OCI-LY1 (cell line): Measurements from ENCODE around the gene HAT1.

ENCODE experiments used
- H2AFZ ChIP-seq: fragments of 200-600 bp; sonication (generic), shearing (Covaris generic); 2 replicates; pipeline ENCODE4 v1.6.0; 2014; ENCODE audit warnings: antibody characterized with exemption, mild to moderate bottlenecking, low read length
- H3F3A ChIP-seq: fragments of 200-600 bp; sonication (generic), shearing (Covaris generic); 2 replicates; pipeline ENCODE4 v1.6.0; 2014; ENCODE audit warnings: mild to moderate bottlenecking, antibody characterized with exemption, low read length, moderate library complexity; ENCODE audit not compliant: insufficient read depth
- H3K27ac ChIP-seq: fragments of 200-600 bp; sonication (generic); 2 replicates; pipeline ENCODE4 v1.5.1; 2014; ENCODE audit warnings: low read length, mixed run types, mild to moderate bottlenecking, low read depth; ENCODE audit not compliant: poor library complexity, severe bottlenecking
- H3K27me3 ChIP-seq: fragments of 200-600 bp; sonication (generic); 2 replicates; pipeline ENCODE4 v1.6.0; 2014; ENCODE audit warnings: antibody characterized with exemption, mild to moderate bottlenecking, low read length, moderate library complexity; ENCODE audit not compliant: insufficient read depth
- H3K36me3 ChIP-seq: fragments of 200-600 bp; sonication (generic); 2 replicates; pipeline ENCODE4 v1.6.1; 2014; ENCODE audit warnings: mild to moderate bottlenecking, antibody characterized with exemption, low read length, moderate library complexity, mixed read lengths; ENCODE audit not compliant: insufficient read depth
- H3K4me1 ChIP-seq: fragments of 200-600 bp; sonication (generic); 2 replicates; pipeline ENCODE4 v1.5.1; 2014; ENCODE audit warnings: mild to moderate bottlenecking, low read length, moderate library complexity; ENCODE audit not compliant: insufficient read depth, severe bottlenecking
- H3K4me2 ChIP-seq: fragments of 200-600 bp; sonication (generic), shearing (Covaris generic); 2 replicates; pipeline ENCODE4 v1.6.1; 2014; ENCODE audit warnings: low read length
- H3K4me3 ChIP-seq: fragments of 200-600 bp; sonication (generic); 2 replicates; pipeline ENCODE4 v1.5.1; 2014; ENCODE audit warnings: low read length, low read depth, mild to moderate bottlenecking, mixed read lengths; ENCODE audit not compliant: poor library complexity, severe bottlenecking
- H3K79me2 ChIP-seq: fragments of 200-600 bp; shearing (Covaris generic); 2 replicates; pipeline ENCODE4 v1.6.1; 2016; ENCODE audit warnings: mixed run types, low read length, mixed read lengths; ENCODE audit not compliant: insufficient read depth
- H3K9ac ChIP-seq: fragments of 200-600 bp; sonication (generic), shearing (Covaris generic); 2 replicates; pipeline ENCODE4 v1.6.1; 2014; ENCODE audit warnings: mild to moderate bottlenecking, low read length, mixed read lengths
- H3K9me2 ChIP-seq: fragments of 200-600 bp; sonication (generic), shearing (Covaris generic); 2 replicates; pipeline ENCODE4 v1.6.1; 2014; ENCODE audit warnings: low read depth, mild to moderate bottlenecking, low read length, mixed read lengths
- H3K9me3 ChIP-seq: fragments of 200-600 bp; shearing (Covaris generic); 2 replicates; pipeline ENCODE4 v1.6.1; 2014; ENCODE audit warnings: low read length, mixed read lengths
- H4K20me1 ChIP-seq: fragments of 200-600 bp; sonication (generic), shearing (Covaris generic); 2 replicates; pipeline ENCODE4 v1.6.0; 2016; ENCODE audit warnings: mild to moderate bottlenecking, low read length; ENCODE audit not compliant: insufficient read depth
- CTCF ChIP-seq: fragments of 200-600 bp; sonication (generic), shearing (Covaris generic); IDR thresholded peaks from 2 replicates; pipeline ENCODE4 v1.5.1; 2017; ENCODE audit warnings: mild to moderate bottlenecking, antibody characterized with exemption, low read length, moderate library complexity, mixed read lengths
- EZH2 ChIP-seq: fragments of 200-600 bp; sonication (generic), shearing (Covaris generic); IDR thresholded peaks from 2 replicates; pipeline ENCODE4 v1.8.0; 2017; ENCODE audit warnings: borderline replicate concordance, mixed run types, mild to moderate bottlenecking, antibody characterized with exemption, low read length, moderate library complexity, mixed read lengths

The HAT1 gene

GRCh38 chr2:171966235-171966634 lies 44.0 kb downstream of the HAT1 start:
- H2AFZ ChIP-seq = no peak overlapping the region
- H3K27ac ChIP-seq = no peak overlapping the region
- peaks cover 53% of the 10 kb centered on the region for H3K36me3 ChIP-seq
- H3K4me1 ChIP-seq = no peaks in the 10 kb centered on the region
- no peaks in the 10 kb centered on the region for H3K27me3 ChIP-seq
- H3K9me3 ChIP-seq = no peaks in the 10 kb centered on the region
- no peaks in the 10 kb centered on the region for H3K9me2 ChIP-seq
- no peaks in the 10 kb centered on the region; the same call in 1 of the 2 replicates for H3K79me2 ChIP-seq
- no peak overlapping the region for H3K4me3 ChIP-seq
- H3F3A ChIP-seq = no peaks in the 10 kb centered on the region
- no peaks in the 10 kb centered on the region for H4K20me1 ChIP-seq
- TF ChIP-seq CTCF (no peak), EZH2 (no peak)
- H3K9ac ChIP-seq = no peak overlapping the region
- no peak overlapping the region for H3K4me2 ChIP-seq

DNA sequence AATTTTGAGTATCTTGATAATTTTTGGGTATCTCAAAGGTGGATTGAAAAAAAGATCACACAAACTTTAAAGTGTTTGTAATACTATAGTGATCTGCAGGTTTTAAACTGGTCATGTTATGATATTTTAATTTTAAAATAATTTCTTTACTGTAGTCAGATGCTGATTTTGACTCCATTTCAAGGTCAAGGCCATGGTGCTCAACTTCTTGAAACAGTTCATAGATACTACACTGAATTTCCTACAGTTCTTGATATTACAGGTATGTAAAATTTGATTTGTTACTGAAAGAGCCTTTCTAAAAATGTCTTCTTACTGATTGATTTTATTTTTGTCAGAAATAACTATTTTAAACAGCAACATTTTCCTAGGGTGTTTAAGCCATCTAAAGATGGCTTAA lies 44.4 kb downstream of the HAT1 start:
- Histone ChIP-seq H3K4me2 (no peak overlapping the region), H3K36me3 (peaks cover 50% of the 10 kb centered on the region)
- TF ChIP-seq CTCF (no peak), EZH2 (no peak)

DNA sequence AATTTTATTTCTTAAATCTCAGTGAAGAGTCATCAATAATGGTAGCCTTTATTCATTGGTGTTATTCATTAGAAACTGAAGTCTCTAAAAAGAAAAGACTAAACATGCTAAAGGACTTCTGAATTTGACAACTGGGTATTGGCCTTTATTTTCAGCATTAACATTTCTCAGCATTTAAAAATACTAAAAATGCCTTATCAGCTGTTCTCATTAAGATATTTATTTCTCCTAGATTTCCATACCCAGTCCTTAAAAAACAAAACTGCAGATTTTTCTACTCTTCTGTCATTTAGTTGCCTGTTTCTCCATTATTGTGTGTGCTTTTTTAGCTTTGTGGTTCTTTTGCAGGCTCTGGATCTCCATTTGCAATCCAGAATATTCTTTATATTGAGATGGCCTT lies 46.2 kb downstream of the HAT1 start:
- Histone ChIP-seq H3K79me2 (no peaks in the 10 kb centered on the region), H2AFZ (no peak overlapping the region), H4K20me1 (no peaks in the 10 kb centered on the region), H3K27ac (no peak overlapping the region), H3K4me2 (no peak overlapping the region), H3K4me1 (no peaks in the 10 kb centered on the region), H3K36me3 (peaks cover 53% of the 10 kb centered on the region), H3K27me3 (no peaks in the 10 kb centered on the region), H3K4me3 (no peak overlapping the region), H3K9ac (no peak overlapping the region), H3F3A (no peaks in the 10 kb centered on the region), H3K9me3 (no peaks in the 10 kb centered on the region), H3K9me2 (no peaks in the 10 kb centered on the region)
- TF ChIP-seq CTCF = no peak
- no peak for TF ChIP-seq EZH2

More for the DNA sequence above, 44.4 kb downstream of the HAT1 start:
- Histone ChIP-seq H3K27me3 (no peaks in the 10 kb centered on the region), H4K20me1 (no peaks in the 10 kb centered on the region), H3F3A (no peaks in the 10 kb centered on the region), H2AFZ (no peak overlapping the region), H3K9me2 (no peaks in the 10 kb centered on the region), H3K9me3 (no peaks in the 10 kb centered on the region), H3K4me3 (no peak overlapping the region), H3K9ac (no peak overlapping the region), H3K27ac (no peak overlapping the region), H3K4me1 (no peaks in the 10 kb centered on the region), H3K79me2 (no peaks in the 10 kb centered on the region; the same call in 1 of the 2 replicates)
